Measurements from ENCODE around the gene FAM234A. TPM values are rescaled to one million over a fixed set of nuclear protein-coding genes. Genes with fewer than 3 reads are reported as not detected.
"Not testable (repeated sequence)": the region's sequence is repeated elsewhere in the genome, so short reads cannot be mapped to it uniquely, and the experiment has no call there.

The FAM234A gene, protein sequence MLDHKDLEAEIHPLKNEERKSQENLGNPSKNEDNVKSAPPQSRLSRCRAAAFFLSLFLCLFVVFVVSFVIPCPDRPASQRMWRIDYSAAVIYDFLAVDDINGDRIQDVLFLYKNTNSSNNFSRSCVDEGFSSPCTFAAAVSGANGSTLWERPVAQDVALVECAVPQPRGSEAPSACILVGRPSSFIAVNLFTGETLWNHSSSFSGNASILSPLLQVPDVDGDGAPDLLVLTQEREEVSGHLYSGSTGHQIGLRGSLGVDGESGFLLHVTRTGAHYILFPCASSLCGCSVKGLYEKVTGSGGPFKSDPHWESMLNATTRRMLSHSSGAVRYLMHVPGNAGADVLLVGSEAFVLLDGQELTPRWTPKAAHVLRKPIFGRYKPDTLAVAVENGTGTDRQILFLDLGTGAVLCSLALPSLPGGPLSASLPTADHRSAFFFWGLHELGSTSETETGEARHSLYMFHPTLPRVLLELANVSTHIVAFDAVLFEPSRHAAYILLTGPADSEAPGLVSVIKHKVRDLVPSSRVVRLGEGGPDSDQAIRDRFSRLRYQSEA
- total RNA-seq, result 47.4 TPM

DNA sequence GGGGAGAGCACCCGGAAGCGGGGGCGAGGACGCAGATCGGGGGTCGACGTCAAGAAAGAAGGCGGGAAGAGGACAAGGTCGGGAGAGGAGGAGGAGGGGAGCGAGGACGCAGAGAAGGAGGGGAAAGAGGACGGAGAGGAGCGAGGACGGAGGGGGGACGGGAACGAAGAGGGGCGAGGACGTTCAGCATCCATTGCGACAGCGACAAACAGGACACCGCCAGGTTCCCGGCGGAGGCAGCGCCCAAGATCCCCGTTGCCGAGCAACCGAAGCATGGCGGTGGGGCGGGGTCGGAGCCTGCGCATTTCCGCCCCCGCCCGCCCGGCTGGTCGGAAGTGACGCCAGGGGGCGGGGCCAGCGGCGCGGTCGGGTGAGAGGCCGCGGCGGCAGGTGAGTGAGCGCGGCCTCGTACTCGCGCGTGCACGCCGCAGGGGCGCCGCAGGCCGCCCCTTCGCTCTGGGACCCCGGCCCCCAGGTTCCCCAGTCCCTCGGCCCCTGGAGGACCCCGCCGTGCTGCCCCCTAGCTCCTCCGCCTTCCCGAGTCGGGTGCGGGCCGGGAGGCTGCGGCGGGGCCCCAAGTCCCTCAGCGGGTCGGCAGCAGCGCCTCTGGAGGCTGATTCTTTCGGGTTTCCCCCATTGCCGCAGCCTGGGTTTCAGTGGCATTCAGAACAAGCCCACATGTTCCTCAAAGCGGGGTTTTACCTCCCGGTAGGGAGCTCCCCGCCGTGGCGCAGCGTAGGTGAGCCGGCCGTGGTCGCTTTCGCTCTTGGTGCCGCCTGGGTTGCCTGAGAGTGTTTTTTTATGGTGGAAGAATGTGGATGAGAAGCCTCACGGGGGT is at the start of gene FAM234A:
Gene FAM234A, plus strand, starts transcription at position 354 of the 838 bp plus-strand sequence. CDS start 19,593 bp downstream, outside the sequence.
- DNase-seq (ENCODE audit: low read depth in 2 of 3, low spot score in 2 of 3), result peak; percentile 94 to 96 (median 95)

DNA sequence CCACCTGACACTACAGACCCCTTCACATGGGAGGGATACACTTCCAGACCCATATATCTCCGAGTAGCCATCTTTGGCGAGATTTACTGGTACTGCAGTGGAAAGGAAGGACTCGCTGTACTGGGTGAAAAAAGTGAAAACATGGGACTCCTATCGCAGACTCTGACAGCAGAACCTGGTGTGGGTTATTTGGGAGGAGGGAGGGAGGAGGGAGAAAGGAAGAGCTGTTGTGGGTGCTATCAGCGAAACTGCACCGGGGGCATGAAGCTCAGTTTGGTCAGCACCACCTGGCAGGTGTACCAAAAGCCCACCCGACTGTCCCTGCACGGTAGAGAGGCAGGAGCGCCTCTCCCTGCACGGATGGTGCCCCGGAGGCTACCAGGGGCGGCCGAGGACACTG is 49.4 kb upstream of the FAM234A start:
- no peak for DNase-seq (ENCODE audit: low read depth in 2 of 3, low spot score in 2 of 3)

DNA sequence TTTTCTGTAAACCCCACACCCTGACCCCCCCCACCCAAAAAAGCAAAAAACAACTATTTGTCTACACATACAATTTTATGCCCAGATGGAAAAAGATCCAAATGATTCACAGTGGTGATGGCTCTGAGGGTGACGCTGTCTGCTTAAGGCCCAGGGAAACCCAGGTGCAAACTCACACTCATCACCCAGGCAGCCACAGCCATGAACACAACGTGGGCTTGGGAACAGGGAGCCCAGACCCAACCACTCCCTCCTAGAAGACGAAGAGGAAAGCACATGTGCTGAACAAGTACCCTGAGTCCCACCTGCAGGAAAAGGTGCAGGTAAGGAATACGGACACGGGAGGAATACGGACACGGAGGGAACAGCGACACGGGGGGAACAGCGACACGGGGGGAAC is 48.9 kb upstream of the FAM234A start:
- DNase-seq (ENCODE audit: low read depth in 2 of 3, low spot score in 2 of 3), result no peak

DNA sequence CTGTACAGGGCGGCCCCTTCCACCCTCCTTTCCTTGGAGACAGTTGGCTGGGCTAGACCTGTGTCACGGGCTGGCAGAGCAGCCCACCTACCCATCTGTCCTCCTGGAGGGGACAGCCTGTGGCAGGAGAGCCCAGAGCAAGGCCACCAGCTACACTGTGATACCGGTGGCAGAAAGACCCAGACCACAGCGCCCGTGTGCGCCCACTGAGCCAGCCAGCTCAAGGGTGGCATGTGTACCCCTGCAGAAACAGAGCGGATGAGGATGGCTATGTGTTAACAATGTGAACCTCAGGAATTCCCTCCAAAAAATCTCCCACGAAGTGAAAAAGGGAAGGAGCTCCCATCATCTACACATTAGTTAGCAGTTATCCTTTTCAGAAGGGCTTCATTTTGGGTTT is 47.3 kb upstream of the FAM234A start:
- no peak for DNase-seq (ENCODE audit: low read depth in 2 of 3, low spot score in 2 of 3)

DNA sequence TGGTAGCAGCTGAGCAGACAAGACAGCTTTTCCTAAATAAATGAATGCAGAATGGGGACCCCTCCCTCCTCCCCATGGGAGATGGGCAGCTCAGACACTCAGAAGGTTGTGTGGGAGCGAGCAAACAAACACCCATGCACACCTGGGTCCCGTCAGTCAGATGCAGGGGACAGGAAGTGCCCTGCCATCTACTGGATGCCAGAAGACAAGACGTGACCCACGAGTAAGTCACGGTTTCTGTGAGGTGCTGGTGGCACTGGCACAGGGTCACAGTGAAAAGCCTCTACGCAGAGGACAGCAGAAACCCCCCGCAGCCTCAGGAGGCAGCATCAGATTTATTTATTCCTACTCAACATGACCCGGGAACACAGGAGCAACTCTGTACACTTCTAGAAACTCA is 45.9 kb upstream of the FAM234A start:
- peak in 1 of 3 donors; percentile 32 for DNase-seq (ENCODE audit: low read depth in 2 of 3, low spot score in 2 of 3)

DNA sequence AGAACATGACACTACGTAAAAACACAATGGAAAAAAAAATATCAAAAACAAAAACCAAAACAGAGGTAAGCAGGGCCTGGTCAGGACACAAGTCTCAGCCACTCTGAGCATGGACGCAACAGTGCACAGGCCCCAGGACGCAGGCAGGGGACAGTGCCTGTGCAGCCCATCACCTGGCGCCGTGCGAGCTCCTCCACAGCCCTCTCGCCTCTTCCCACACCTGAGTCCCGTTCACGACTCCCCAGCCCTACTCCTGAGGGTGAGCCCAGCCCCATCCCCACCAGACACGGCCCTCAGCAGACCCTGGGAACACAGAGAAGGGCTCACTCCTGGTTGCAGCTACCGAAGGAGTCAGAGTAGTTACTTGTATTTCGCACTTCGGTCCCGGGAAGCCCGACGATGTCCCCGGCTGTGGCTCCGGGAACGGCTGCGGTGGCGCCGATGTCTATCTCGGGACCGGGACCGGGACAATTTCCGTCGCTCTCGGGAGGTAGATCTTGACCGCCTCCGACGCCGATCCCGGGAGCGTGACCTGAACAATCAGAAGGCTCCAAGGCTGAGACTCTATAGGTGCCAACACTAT is 44.9 kb upstream of the FAM234A start:
- no peak for DNase-seq (ENCODE audit: low read depth in 2 of 3, low spot score in 2 of 3)

DNA sequence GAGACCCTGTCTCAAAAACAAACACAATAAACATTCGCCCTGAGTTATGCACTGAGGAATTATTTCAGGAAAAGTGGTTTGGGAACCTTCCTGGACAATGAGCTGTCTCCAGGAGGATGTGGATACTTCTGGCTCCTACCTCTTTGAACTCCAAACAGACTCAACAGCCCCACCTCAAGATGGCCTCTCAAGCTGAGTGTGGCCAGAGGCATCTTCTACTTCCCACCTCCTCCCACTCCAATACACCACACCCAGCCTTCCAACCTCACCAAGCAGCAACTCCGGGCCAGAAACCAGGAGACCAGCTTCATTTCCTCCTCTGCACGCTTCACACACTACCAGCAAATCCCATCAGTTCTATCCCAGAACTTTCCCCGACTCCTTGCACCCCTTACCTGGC is 42.8 kb upstream of the FAM234A start:
- DNase-seq (ENCODE audit: low read depth in 2 of 3, low spot score in 2 of 3), result no peak

DNA sequence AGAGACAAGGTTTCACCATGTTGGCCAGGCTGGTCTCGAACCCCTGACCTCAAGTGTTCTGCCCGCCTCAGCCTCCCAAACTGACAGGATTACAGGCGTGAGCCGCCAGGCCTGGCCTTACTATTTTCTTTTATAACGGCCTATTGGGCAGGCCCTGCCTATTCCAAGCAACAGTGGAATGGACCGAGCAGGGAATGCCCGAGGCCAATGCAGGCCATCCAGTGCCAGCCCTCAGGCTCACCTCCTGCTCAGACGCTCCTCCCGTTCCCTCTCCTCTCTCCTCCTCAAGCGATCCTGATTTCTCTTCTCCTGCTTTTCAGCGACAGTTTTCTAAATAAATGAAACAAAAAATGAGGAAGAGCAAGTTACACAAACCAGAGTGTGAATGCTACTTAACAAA is 41.9 kb upstream of the FAM234A start:
- no peak for DNase-seq (ENCODE audit: low read depth in 2 of 3, low spot score in 2 of 3)

DNA sequence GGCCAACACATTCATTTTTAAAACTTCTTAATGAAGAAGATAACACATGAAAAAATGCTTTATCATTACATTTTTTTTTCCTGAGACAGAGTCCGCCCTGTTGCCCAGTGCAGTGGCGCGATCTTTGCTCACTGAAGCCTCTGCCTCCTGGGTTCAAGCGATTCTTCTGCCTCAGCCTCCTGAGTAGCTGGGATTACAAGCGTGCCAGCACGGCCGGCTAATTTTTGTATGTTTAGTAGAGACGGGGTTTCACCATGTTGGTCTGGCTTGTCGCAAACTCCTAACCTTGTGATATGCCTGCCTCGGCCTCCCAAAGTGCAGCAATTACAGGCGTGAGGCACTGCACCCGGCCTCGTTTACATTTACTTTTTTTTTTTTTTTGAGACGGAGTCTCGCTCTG is 41.2 kb upstream of the FAM234A start:
- no peak for DNase-seq (ENCODE audit: low read depth in 2 of 3, low spot score in 2 of 3)

DNA sequence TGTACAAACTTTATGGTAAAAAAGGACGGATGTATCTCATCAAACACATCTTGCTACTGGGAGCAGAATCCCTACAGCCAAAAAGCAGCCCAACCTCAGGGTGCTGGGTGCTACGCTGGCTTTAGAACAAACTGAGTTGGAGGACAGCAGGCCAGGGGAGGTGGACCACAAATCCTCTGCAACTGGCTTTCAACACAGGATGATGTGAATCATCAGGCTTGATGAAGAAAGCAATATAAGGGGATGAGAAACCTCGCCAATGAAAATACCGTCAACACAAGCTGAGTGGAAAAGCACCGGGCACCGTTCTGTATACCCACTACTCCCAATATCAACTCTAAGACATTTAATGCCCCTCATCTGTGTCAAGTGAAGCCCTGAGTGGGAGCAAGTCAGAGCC is 40.1 kb upstream of the FAM234A start:
- no peak for DNase-seq (ENCODE audit: low read depth in 2 of 3, low spot score in 2 of 3)

DNA sequence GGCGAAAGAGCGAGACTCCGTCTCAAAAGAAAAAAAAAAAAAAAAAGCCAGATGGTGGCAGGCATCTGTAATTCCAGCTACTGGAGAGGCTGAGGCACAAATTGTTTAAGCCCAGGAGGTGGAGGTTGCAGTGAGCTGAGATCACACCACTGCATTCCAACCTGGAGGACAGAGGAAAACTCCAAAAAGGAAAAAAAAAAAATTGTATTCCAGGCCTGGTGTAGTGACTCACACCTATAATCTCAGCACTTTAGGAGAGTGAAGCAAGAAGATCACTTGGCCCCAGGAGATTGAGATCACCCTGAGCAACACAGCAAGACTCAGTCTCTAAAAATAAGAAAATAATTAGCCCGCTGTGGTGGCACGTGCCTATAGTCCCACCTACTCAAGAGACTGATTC is 34.2 kb upstream of the FAM234A start:
- DNase-seq (ENCODE audit: low read depth in 2 of 3, low spot score in 2 of 3), result no peak

DNA sequence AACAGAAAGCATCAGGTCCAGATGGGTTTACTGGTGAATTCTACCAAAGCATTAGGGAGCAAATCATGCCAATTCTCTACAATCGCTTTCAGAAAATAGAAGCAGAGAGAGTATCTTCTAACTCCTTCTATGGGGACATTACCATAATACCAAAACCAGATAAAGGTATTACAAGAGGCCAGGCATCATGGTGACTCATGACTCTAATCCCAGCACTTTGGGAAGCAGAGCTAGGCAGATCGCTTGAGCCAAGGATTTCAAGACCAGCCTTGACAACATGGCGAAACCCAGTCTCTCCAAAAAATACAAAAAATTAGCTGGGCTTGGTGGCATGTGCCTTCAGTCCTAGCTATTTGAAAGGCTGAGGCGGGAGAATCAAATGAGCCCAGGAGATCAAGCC is 31.4 kb upstream of the FAM234A start:
- no peak for DNase-seq (ENCODE audit: low read depth in 2 of 3, low spot score in 2 of 3)

DNA sequence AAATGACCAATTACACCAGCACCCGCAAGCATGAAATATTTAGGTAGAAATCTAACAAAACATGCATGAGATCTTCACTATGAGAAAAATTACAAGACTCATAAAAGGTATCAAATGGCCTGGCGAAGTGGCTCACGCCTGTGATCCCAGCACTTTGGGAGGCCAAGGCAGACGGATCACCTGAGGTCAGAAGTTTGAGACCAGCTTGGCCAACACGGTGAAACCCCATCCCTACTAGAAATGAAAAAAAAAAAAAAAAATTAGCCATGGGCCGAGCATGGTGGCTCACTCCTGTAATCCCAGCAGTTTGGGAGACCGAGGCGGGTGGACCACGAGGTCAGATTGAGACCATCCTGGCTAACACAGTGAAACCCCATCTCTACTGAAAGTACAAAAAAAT is 30.6 kb upstream of the FAM234A start:
- DNase-seq (ENCODE audit: low read depth in 2 of 3, low spot score in 2 of 3), result not testable (repeated sequence)

DNA sequence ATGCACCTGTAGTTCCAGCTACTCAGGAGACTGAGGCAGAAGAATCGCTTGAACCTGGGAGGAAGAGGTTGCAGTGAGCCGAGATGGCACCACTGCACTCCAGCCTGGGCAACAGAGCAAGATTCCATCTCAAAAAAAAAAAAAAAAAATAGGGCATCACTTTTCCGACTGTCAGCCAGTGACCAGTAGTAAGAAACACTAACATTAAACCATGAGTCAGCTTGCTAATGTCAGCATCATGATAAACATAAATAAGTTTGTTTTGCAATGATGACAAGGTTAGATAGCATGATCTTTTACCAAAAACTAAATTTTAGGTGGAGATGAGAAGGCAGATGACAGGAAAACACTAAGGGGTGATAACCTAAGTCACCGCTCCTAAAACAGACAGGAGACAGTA is 25.3 kb upstream of the FAM234A start:
- not testable (repeated sequence) for DNase-seq (ENCODE audit: low read depth in 2 of 3, low spot score in 2 of 3)

DNA sequence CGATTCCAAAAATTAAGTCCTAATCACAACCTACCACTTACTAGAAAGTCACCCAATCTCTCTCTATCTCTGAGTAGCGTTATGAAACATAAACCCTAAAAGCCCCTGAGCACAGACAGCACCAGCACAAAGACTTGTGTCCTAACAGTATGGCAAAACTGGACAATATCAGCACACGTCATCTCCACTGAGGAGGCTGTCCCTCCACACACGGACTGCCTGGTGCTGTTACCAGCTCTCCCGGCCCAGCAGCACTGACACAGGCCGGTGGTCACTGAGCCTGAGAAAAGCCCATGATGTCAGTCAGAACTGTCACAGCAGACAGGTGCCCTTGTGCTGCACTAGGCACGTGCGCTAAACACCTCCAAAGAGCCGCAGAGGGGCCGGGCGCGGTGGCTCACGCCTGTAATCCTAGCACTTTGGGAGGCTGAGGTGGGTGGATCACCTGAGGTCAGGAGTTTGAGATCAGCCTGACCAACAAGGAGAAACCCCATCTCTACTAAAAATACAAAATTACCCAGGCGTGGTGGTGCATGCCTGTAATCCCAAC is 22.9 kb upstream of the FAM234A start:
- not testable (repeated sequence) for DNase-seq (ENCODE audit: low read depth in 2 of 3, low spot score in 2 of 3)

DNA sequence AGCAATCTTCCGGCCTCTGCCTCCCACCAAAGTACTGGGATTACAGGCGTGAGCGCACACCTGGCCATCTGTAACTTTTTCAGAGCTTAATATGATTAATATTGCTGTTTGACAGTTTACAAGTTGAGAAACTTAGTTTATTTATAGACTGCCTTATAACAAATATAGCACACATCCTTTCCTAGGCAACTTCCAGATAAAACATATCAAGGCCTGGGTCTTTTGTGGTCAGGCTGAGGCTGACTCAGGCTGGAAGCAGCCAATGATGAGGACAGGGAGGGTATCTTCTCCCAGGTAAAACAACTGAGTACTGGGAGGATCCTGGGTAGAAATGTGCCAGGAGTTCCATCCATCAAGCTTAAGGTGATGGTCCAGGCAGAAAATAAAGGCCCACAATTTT is 21.6 kb upstream of the FAM234A start:
- DNase-seq (ENCODE audit: low read depth in 2 of 3, low spot score in 2 of 3), result no peak

DNA sequence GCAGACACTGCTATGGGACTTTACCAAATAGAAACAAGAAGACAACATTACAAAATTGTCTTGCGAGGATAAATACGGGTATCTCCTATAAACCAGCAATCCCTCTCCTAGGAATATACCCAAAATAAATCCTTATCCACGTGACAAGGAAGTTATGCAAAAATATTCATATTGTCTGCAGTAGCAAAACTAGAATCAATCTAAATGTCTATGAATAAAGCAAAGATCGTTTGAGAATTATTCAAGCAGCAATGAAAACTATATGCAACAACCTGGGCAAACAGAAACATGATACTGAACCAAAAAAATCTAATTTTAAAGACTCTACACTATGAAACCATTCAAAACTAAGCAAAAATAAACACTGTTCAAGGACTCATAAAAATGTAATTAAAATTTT is 14.6 kb upstream of the FAM234A start:
- DNase-seq (ENCODE audit: low read depth in 2 of 3, low spot score in 2 of 3), result no peak

DNA sequence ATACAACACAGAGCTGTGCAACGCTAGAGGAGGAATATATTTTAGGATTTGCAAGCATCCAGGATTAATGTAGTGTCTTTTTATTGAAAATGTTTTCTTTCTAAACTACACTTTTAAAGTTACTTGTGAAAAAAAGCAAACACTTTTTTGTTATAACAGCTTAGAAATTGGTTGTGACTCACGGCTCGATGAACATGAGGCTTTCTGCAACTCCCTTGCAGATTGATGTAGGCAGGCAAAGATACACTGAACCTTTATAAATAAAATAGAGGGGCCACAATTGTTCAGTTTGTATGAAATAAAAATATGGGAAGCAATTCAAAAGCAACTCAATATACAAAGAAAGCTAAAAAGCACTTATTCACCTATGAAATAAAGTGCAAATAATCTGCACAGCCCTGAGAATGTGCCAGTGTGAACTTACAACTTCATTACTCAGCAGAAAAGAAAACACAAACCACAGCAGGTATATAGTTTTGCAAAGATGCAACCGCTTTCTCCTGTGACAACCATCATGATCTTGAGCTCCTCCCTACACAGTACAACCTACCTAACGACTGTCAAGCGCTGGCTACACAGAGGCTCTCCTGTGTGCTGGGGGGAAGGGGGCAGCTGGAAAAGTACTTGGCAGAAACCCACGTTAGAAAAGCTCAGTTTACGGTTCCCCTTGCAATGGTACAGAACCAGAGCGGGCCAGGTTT is 6.3 kb upstream of the FAM234A start:
- no peak for DNase-seq (ENCODE audit: low read depth in 2 of 3, low spot score in 2 of 3)

DNA sequence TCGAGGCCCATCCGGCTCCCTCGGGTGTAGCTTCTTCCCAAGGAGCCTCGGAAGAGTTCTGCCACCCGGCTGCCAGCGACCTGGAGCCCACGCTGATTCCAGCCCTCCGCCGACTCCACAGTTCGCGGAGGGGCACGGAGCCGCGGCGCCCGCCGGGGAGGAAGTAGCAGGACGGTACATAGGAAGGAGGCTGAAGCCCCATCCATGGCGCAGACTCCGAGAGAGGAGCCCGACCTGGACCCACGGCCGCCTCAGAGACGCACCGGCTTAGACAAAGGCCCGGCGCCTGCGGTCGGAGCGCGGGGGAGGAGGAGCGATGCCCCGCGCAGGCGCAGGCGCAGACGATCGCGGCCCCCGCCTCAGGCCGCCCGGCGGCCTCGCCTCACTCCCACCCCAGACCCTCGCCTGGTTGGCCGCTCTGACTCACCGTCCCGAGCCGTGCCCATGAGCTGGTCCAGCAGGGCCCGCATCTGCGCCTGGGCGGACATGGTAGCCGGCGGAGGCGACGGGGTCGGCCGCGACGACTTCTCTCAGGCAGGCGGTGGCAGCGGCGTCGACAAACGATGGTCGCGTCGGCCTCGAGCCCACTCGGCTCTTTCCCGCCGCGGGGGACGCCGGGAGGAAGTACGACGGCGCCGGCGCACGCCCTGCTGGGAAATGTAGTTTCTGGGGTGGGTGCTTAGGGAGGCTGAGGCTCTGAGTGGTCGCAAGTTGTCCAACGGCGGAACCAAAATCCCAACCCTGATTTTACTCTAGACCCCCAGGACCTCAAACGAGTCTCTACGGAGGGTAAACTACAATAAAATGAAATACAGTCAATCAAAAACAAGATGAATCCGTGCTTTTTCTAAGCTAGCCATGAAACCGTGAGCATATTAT is 5.5 kb upstream of the FAM234A start, which contains the start of gene LUC7L:
Gene LUC7L, minus strand, starts transcription at position 598 of the 879 bp plus-strand sequence. Its CDS starts 110 bp downstream, at position 488.
- DNase-seq (ENCODE audit: low read depth in 2 of 3, low spot score in 2 of 3), result peak; percentile 77 to 91 (median 86)
